Panc1 (cell line): Measurements from ENCODE around the gene ALPL. TPM values are rescaled to one million over a fixed set of nuclear protein-coding genes. Genes with fewer than 3 reads are reported as not detected.

ENCODE experiments used
- ATAC-seq: fragments of 200-7000 bp; cut with Tn5 transposase; 2 replicates; pipeline ENCODE4 v1.9.1; 2020; ENCODE audit warnings: mild to moderate bottlenecking, moderate library complexity
- BruUV-seq: library from RNA; stranded (reverse); fragments of 400-500 nt; replicated peaks from 2 replicates; lab custom pipeline; 2021; lab: Mats Ljungman, UMichigan
- CTCF ChIA-PET: fragments of 300-600 bp; sonication (Branson Sonifier 250); formaldehyde crosslinking; loops from one replicate; lab custom pipeline; 2022; ENCODE audit warnings: antibody characterized with exemption; lab: Charles Lee
- POLR2A ChIA-PET: fragments of 300-600 bp; sonication (Branson Sonifier 250); formaldehyde crosslinking; loops from one replicate; lab custom pipeline; 2022; ENCODE audit warnings: antibody characterized with exemption; lab: Charles Lee
- DNase-seq: peaks from one replicate; pipeline ENCODE4 v3.0.0-alpha.2; 2010; ENCODE audit warnings: low read depth, low spot score
- H3K27ac ChIP-seq: 2 replicates; pipeline ENCODE4 v1.5.1; 2011; ENCODE audit warnings: mild to moderate bottlenecking, low read length, inconsistent platforms
- H3K27me3 ChIP-seq: fragments of 200-500 bp; sonication (Bioruptor generic); 2 replicates; pipeline ENCODE4 v1.6.0; 2014; ENCODE audit warnings: low read length, inconsistent platforms; ENCODE audit not compliant: control insufficient read depth, insufficient read depth
- H3K36me3 ChIP-seq: fragments of 200-500 bp; sonication (Bioruptor generic); 2 replicates; pipeline ENCODE4 v1.5.1; 2014; ENCODE audit warnings: inconsistent platforms, mild to moderate bottlenecking, low read length, moderate library complexity; ENCODE audit not compliant: control insufficient read depth, insufficient read depth
- H3K4me1 ChIP-seq: 2 replicates; pipeline ENCODE4 v1.5.1; 2011; ENCODE audit warnings: inconsistent platforms, mild to moderate bottlenecking, low read length, moderate library complexity; ENCODE audit not compliant: control insufficient read depth, insufficient read depth
- H3K4me3 ChIP-seq, 2 experiments: 2 replicates each; pipeline ENCODE4 v1.5.1; 2011 to 2012; ENCODE audit warnings: low read depth in 2 of 2, low read length in 2 of 2, mild to moderate bottlenecking in 2 of 2, inconsistent platforms in 1 of 2, moderate library complexity in 1 of 2
- H3K9me3 ChIP-seq: fragments of 200-500 bp; sonication (Bioruptor generic); 2 replicates; pipeline ENCODE4 v1.5.1; 2014; ENCODE audit warnings: low read depth, mild to moderate bottlenecking, inconsistent platforms, low read length, moderate library complexity; ENCODE audit not compliant: control insufficient read depth, insufficient read depth
- POLR2AphosphoS5 ChIP-seq: IDR thresholded peaks from 2 replicates; pipeline ENCODE4 v1.6.1; 2012; ENCODE audit warnings: mild to moderate bottlenecking, low read depth, low read length, moderate library complexity
- SIN3A ChIP-seq: IDR thresholded peaks from 2 replicates; pipeline ENCODE4 v1.6.1; 2012; ENCODE audit warnings: low read depth, mild to moderate bottlenecking, low read length, moderate library complexity, borderline replicate concordance; ENCODE audit not compliant: insufficient read depth
- TCF7L2 ChIP-seq: IDR thresholded peaks from 2 replicates; pipeline ENCODE4 v1.6.1; 2011; ENCODE audit warnings: mild to moderate bottlenecking, low read depth, low read length, inconsistent platforms
- in situ Hi-C: cut with HindIII; loops from 2 replicates; pipeline ENCODE4 v1.10.0; 2016; ENCODE audit warnings: low sequenced_read_pairs, low pct_unique_long_range_greater_than_20kb
- intact Hi-C: fragments of 100-400 bp; cut with micrococcal nuclease; formaldehyde crosslinking; loops from one replicate; pipeline ENCODE4 v1.10.0; 2022; ENCODE audit not compliant: unreplicated experiment
- total RNA-seq: library from RNA; stranded (reverse); gene quantifications from one replicate; pipeline ENCODE4 v1.2.1, GENCODE V29; 2021; ENCODE audit not compliant: unreplicated experiment
- TF ChIP-seq, protein P1 (sequence below): fragments of 450-650 bp; IDR thresholded peaks from 2 replicates; pipeline ENCODE4 v1.5.1; 2017; ENCODE audit warnings: mild to moderate bottlenecking
- TF ChIP-seq, protein P2 (sequence below), 2 experiments: IDR thresholded peaks; 2 replicates each; pipeline ENCODE4 v1.6.1; 2011 to 2012; ENCODE audit warnings: low read depth in 2 of 2, control low read depth in 1 of 2, low read length in 1 of 2, mild to moderate bottlenecking in 1 of 2, moderate library complexity in 1 of 2; ENCODE audit not compliant: insufficient read depth in 1 of 2

The ALPL gene
- total RNA-seq, 1 experiment from 2014 or later, result 0.82 TPM

DNA sequence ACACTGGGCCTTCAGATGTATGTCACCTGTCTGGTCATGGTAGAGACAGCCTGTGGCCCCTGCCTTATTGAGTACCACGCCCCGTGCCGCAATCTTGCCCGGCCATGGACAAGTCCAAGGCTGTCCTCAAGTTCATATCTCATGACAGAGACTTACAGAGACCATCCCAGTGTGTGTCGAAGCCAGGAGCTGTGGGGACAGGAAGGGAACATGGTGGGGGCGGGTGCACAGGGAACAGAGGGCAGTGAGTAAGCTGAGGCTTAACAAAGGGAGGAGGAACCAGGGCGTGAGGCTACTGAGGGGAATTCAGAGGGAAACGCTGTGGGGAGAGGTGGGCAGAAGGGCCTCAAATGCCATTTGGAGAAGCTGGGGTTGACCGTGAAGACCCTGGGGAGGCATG is 75.8 kb downstream of the ALPL start:
- in situ Hi-C loops, result no loop called here
- Histone ChIP-seq H3K27ac (no peak overlapping the region), H3K36me3 (no peaks in the 10 kb centered on the region), H3K27me3 (no peaks in the 10 kb centered on the region), H3K4me1 (peaks cover 11% of the 10 kb centered on the region), H3K9me3 (no peaks in the 10 kb centered on the region), H3K4me3 (no peak overlapping the region)
- ChIA-PET CTCF (no interaction called here), POLR2A (no interaction called here)
- no peak for ATAC-seq
- TF ChIP-seq, protein P1, sequence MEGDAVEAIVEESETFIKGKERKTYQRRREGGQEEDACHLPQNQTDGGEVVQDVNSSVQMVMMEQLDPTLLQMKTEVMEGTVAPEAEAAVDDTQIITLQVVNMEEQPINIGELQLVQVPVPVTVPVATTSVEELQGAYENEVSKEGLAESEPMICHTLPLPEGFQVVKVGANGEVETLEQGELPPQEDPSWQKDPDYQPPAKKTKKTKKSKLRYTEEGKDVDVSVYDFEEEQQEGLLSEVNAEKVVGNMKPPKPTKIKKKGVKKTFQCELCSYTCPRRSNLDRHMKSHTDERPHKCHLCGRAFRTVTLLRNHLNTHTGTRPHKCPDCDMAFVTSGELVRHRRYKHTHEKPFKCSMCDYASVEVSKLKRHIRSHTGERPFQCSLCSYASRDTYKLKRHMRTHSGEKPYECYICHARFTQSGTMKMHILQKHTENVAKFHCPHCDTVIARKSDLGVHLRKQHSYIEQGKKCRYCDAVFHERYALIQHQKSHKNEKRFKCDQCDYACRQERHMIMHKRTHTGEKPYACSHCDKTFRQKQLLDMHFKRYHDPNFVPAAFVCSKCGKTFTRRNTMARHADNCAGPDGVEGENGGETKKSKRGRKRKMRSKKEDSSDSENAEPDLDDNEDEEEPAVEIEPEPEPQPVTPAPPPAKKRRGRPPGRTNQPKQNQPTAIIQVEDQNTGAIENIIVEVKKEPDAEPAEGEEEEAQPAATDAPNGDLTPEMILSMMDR, result no peak
- no peak for TF ChIP-seq SIN3A
- TF ChIP-seq, protein P2, sequence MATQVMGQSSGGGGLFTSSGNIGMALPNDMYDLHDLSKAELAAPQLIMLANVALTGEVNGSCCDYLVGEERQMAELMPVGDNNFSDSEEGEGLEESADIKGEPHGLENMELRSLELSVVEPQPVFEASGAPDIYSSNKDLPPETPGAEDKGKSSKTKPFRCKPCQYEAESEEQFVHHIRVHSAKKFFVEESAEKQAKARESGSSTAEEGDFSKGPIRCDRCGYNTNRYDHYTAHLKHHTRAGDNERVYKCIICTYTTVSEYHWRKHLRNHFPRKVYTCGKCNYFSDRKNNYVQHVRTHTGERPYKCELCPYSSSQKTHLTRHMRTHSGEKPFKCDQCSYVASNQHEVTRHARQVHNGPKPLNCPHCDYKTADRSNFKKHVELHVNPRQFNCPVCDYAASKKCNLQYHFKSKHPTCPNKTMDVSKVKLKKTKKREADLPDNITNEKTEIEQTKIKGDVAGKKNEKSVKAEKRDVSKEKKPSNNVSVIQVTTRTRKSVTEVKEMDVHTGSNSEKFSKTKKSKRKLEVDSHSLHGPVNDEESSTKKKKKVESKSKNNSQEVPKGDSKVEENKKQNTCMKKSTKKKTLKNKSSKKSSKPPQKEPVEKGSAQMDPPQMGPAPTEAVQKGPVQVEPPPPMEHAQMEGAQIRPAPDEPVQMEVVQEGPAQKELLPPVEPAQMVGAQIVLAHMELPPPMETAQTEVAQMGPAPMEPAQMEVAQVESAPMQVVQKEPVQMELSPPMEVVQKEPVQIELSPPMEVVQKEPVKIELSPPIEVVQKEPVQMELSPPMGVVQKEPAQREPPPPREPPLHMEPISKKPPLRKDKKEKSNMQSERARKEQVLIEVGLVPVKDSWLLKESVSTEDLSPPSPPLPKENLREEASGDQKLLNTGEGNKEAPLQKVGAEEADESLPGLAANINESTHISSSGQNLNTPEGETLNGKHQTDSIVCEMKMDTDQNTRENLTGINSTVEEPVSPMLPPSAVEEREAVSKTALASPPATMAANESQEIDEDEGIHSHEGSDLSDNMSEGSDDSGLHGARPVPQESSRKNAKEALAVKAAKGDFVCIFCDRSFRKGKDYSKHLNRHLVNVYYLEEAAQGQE (IDR thresholded peaks at IDR 0.05; ENCODE audit: insufficient read depth in 1 of 2, low read depth in 2 of 2, low read length in 1 of 2), result no peak
- TF ChIP-seq TCF7L2, result no peak
- no peak for TF ChIP-seq POLR2AphosphoS5
- intact Hi-C loops, result no loop called here
- no peak for DNase-seq
- no TSS peak for BruUV-seq

DNA sequence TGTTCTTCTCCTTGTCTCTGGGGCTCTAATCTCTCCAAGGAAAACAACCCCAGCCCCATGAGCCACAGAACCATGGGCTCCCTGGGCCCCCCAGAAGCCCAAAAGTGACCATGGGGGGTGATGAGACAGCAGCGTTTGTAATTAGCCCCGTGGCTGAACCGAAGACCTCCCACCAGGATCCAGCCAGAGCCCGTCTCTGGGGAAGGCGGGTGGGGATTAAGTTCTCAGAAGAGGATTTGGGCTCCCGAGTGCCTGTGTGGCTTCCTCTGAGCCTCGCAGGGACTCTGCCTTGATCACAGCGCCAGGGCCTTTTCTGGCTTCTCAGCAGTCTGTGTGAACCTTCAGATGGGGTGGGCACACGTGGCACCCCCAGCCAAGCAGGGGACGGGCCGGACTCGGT is 77.0 kb downstream of the ALPL start:
- TF ChIP-seq, protein P1, result no peak
- TF ChIP-seq POLR2AphosphoS5 (no peak), TCF7L2 (no peak), SIN3A (no peak)
- TF ChIP-seq, protein P2 (IDR thresholded peaks at IDR 0.05; ENCODE audit: insufficient read depth in 1 of 2, low read depth in 2 of 2, low read length in 1 of 2), result no peak
- DNase-seq, result no peak
- POLR2A ChIA-PET, result no interaction called here
- BruUV-seq, result no TSS peak
- no peak overlapping the region for H3K4me3 ChIP-seq
- no peaks in the 10 kb centered on the region for H3K9me3 ChIP-seq
- in situ Hi-C loops (no loop called here), intact Hi-C loops (no loop called here)
- no peaks in the 10 kb centered on the region for H3K27me3 ChIP-seq
- no peaks in the 10 kb centered on the region for H3K36me3 ChIP-seq
- peaks cover 11% of the 10 kb centered on the region for H3K4me1 ChIP-seq
- no peak overlapping the region for H3K27ac ChIP-seq
- CTCF ChIA-PET, result no interaction called here
- ATAC-seq, result no peak
